Measurements from ENCODE around the gene CCT8.
"Not testable (repeated sequence)": the region's sequence is repeated elsewhere in the genome, so short reads cannot be mapped to it uniquely, and the experiment has no call there.

CCT8 gene

GRCh38 chr21:29078869-29079767, 5.7 kb upstream of the CCT8 start:
- in situ Hi-C loops (cut with MboI; ENCODE audit: low sequenced_read_pairs): no loop called here

- in situ Hi-C loops (cut with MboI; ENCODE audit: low sequenced_read_pairs): no loop called here
These were observed 4.2 kb upstream of the CCT8 start for GRCh38 chr21:29077651-29078090.

- in situ Hi-C loops (cut with MboI; ENCODE audit: low sequenced_read_pairs): not testable (repeated sequence)
These were observed 3.5 kb upstream of the CCT8 start for GRCh38 chr21:29076731-29077640.

- in situ Hi-C loops (cut with MboI; ENCODE audit: low sequenced_read_pairs): no loop called here
These were observed 2.4 kb upstream of the CCT8 start for GRCh38 chr21:29075706-29076466.

- in situ Hi-C loops (cut with MboI; ENCODE audit: low sequenced_read_pairs): no loop called here
These were observed 1.3 kb upstream of the CCT8 start for GRCh38 chr21:29074783-29075182.

- in situ Hi-C loops (cut with MboI; ENCODE audit: low sequenced_read_pairs): no loop called here
These were observed 544 bp upstream of the CCT8 start for GRCh38 chr21:29074007-29074376.

- in situ Hi-C loops (cut with MboI; ENCODE audit: low sequenced_read_pairs): no loop called here
These were observed 601 bp downstream of the CCT8 start for GRCh38 chr21:29072873-29073221.

- in situ Hi-C loops (cut with MboI; ENCODE audit: low sequenced_read_pairs): no loop called here
These were observed 8.5 kb downstream of the CCT8 start for GRCh38 chr21:29064850-29065481.

GRCh38 chr21:29056538-29057050, 16.9 kb downstream of the CCT8 start:
- in situ Hi-C loops (cut with MboI; ENCODE audit: low sequenced_read_pairs): no loop called here

- in situ Hi-C loops (cut with MboI; ENCODE audit: low sequenced_read_pairs): no loop called here
These were observed 17.4 kb downstream of the CCT8 start for GRCh38 chr21:29056005-29056404.

GRCh38 chr21:29055080-29055479, 18.4 kb downstream of the CCT8 start:
- in situ Hi-C loops (cut with MboI; ENCODE audit: low sequenced_read_pairs): no loop called here

GRCh38 chr21:29053656-29054055, 19.8 kb downstream of the CCT8 start:
- in situ Hi-C loops (cut with MboI; ENCODE audit: low sequenced_read_pairs): no loop called here

GRCh38 chr21:29053011-29053553, 20.4 kb downstream of the CCT8 start:
- in situ Hi-C loops (cut with MboI; ENCODE audit: low sequenced_read_pairs): no loop called here

- in situ Hi-C loops (cut with MboI; ENCODE audit: low sequenced_read_pairs): no loop called here
These were observed 21.2 kb downstream of the CCT8 start for GRCh38 chr21:29052224-29052623.

- in situ Hi-C loops (cut with MboI; ENCODE audit: low sequenced_read_pairs): no loop called here
These were observed 38.8 kb downstream of the CCT8 start for GRCh38 chr21:29034678-29035077.

- in situ Hi-C loops (cut with MboI; ENCODE audit: low sequenced_read_pairs): no loop called here
These were observed 39.6 kb downstream of the CCT8 start for GRCh38 chr21:29033871-29034270.

GRCh38 chr21:29033301-29033700, 40.1 kb downstream of the CCT8 start:
- in situ Hi-C loops (cut with MboI; ENCODE audit: low sequenced_read_pairs): no loop called here

GRCh38 chr21:29030909-29031308, 42.5 kb downstream of the CCT8 start:
- in situ Hi-C loops (cut with MboI; ENCODE audit: low sequenced_read_pairs): no loop called here

GRCh38 chr21:29029524-29029923, 43.9 kb downstream of the CCT8 start:
- in situ Hi-C loops (cut with MboI; ENCODE audit: low sequenced_read_pairs): no loop called here

GRCh38 chr21:29025328-29025713, 48.1 kb downstream of the CCT8 start:
- in situ Hi-C loops (cut with MboI; ENCODE audit: low sequenced_read_pairs): no loop called here

Measured in HL-60/S4 treated with phorbol 12-myristate 13-acetate at 8.2 ng/mL for 4 days and 3 days (cell line).